Measurements from ENCODE around the gene IRF2BPL.

DNA sequence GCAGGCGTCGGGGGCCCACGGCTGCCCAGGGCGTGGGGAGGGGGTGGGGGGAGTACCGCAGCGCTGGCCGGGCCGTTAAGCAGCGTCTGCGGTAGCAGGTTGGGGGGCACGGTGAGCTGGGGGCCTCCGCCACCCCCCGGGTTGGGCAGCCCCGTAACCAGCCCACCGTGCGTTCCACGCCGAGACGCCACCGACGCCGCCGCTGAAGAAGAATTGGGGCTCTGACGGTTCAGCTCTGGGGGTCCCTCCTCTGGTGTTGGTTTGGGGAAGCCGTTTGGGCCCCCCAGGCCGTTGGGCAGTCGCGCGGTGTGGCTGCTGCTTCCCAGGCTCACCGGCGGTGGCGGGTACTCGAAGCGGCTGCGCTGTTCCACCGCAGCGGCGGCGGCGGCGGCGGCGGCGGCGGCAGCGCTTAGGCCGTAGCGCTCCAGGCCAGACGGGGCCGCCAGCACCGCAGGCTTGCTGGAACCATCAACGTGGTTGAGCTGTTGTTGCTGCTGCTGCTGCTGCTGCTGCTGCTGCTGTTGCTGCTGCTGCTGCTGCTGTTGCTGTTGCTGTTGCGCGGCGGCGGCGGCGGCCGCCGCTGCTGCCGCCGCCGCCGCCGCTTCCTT lies 1.5 kb downstream of the IRF2BPL start:
- TF ChIP-seq, protein P1, sequence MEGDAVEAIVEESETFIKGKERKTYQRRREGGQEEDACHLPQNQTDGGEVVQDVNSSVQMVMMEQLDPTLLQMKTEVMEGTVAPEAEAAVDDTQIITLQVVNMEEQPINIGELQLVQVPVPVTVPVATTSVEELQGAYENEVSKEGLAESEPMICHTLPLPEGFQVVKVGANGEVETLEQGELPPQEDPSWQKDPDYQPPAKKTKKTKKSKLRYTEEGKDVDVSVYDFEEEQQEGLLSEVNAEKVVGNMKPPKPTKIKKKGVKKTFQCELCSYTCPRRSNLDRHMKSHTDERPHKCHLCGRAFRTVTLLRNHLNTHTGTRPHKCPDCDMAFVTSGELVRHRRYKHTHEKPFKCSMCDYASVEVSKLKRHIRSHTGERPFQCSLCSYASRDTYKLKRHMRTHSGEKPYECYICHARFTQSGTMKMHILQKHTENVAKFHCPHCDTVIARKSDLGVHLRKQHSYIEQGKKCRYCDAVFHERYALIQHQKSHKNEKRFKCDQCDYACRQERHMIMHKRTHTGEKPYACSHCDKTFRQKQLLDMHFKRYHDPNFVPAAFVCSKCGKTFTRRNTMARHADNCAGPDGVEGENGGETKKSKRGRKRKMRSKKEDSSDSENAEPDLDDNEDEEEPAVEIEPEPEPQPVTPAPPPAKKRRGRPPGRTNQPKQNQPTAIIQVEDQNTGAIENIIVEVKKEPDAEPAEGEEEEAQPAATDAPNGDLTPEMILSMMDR (IDR thresholded peaks at IDR 0.05), result peak in 4 of 7 experiments; percentile 8 to 30 (median 24)
- TF ChIP-seq POLR2A (IDR thresholded peaks at IDR 0.05), result no peak

Measured in body of pancreas (tissue), 4 donors.